PC-3 (cell line): ENCODE results near the gene ZNF771. TPM values are rescaled to one million over a fixed set of nuclear protein-coding genes. Genes with fewer than 3 reads are reported as not detected.

Source experiments
- ATAC-seq: fragments of 200-7000 bp; cut with Tn5 transposase; 2 replicates; pipeline ENCODE4 v1.9.1; 2020; ENCODE audit warnings: mild to moderate bottlenecking, moderate library complexity
- BruUV-seq: library from RNA; stranded (reverse); fragments of 400-500 nt; replicated peaks from 2 replicates; lab custom pipeline; 2021; lab: Mats Ljungman, UMichigan
- CTCF ChIA-PET: fragments of 300-600 bp; sonication (Branson Sonifier 250); formaldehyde crosslinking; loops from one replicate; lab custom pipeline; 2022; ENCODE audit warnings: antibody characterized with exemption; lab: Charles Lee
- POLR2A ChIA-PET: fragments of 300-600 bp; sonication (Branson Sonifier 250); formaldehyde crosslinking; loops from one replicate; lab custom pipeline; 2022; ENCODE audit warnings: antibody characterized with exemption; ENCODE audit not compliant: unreplicated experiment; lab: Charles Lee
- DNase-seq: peaks from one replicate; pipeline ENCODE4 v3.0.0-alpha.2; 2015
- H2AFZ ChIP-seq: fragments of 300-600 bp; sonication (generic); 2 replicates; pipeline ENCODE4 v1.6.0; 2016; ENCODE audit warnings: antibody characterized with exemption, low read length
- H3F3A ChIP-seq: fragments of 300-600 bp; sonication (generic); one replicate; pipeline ENCODE4 v1.6.0; 2017; ENCODE audit warnings: antibody characterized with exemption, low read length, control low read depth, mild to moderate bottlenecking; ENCODE audit not compliant: unreplicated experiment
- H3K27ac ChIP-seq: fragments of 300-600 bp; sonication (generic); 2 replicates; pipeline ENCODE4 v1.5.1; 2016; ENCODE audit warnings: mild to moderate bottlenecking, low read length
- H3K27me3 ChIP-seq: fragments of 300-600 bp; sonication (generic); 2 replicates; pipeline ENCODE4 v1.6.1; 2016; ENCODE audit warnings: low read length, mixed read lengths
- H3K36me3 ChIP-seq: fragments of 300-600 bp; sonication (generic); 2 replicates; pipeline ENCODE4 v1.6.1; 2016; ENCODE audit warnings: low read depth, mixed run types, low read length, mixed read lengths
- H3K4me1 ChIP-seq: fragments of 300-600 bp; sonication (generic); 2 replicates; pipeline ENCODE4 v1.5.1; 2016; ENCODE audit warnings: low read length; ENCODE audit not compliant: insufficient read depth
- H3K4me2 ChIP-seq: fragments of 300-600 bp; sonication (generic); 2 replicates; pipeline ENCODE4 v1.6.0; 2016; ENCODE audit warnings: low read length
- H3K4me3 ChIP-seq: fragments of 300-600 bp; sonication (generic); 2 replicates; pipeline ENCODE4 v1.5.1; 2016; ENCODE audit warnings: mild to moderate bottlenecking, low read length, mixed read lengths
- H3K79me2 ChIP-seq: fragments of 300-600 bp; sonication (generic); 2 replicates; pipeline ENCODE4 v1.6.1; 2017; ENCODE audit warnings: low read length, mixed read lengths
- H3K9ac ChIP-seq: fragments of 300-600 bp; sonication (generic); 2 replicates; pipeline ENCODE4 v1.6.0; 2016; ENCODE audit warnings: mild to moderate bottlenecking, low read length
- H3K9me2 ChIP-seq: fragments of 300-600 bp; sonication (generic); replicated peaks from 2 replicates; pipeline ENCODE4 v1.6.1; 2016; ENCODE audit warnings: mixed run types, low read length, mixed read lengths
- H3K9me3 ChIP-seq: fragments of 300-600 bp; sonication (generic); 2 replicates; pipeline ENCODE4 v1.6.1; 2016; ENCODE audit warnings: low read length, mixed read lengths
- H4K20me1 ChIP-seq: fragments of 300-600 bp; sonication (generic); 2 replicates; pipeline ENCODE4 v1.6.1; 2016; ENCODE audit warnings: low read length, mixed read lengths
- CTCF ChIP-seq: fragments of 300-600 bp; sonication (generic); conservative IDR thresholded peaks from 2 replicates; pipeline ENCODE4 v1.5.1; 2017; ENCODE audit warnings: antibody characterized with exemption, low read depth, mild to moderate bottlenecking, low read length
- EZH2 ChIP-seq: fragments of 300-600 bp; sonication (generic); IDR thresholded peaks from one replicate; pipeline ENCODE4 v1.6.1; 2017; ENCODE audit warnings: antibody characterized with exemption, mild to moderate bottlenecking, low read length; ENCODE audit not compliant: unreplicated experiment
- EZH2phosphoT487 ChIP-seq: fragments of 300-600 bp; sonication (generic); IDR thresholded peaks from 2 replicates; pipeline ENCODE4 v1.6.1; 2018; ENCODE audit warnings: mild to moderate bottlenecking, antibody characterized with exemption, low read length, borderline replicate concordance
- intact Hi-C: fragments of 100-400 bp; cut with micrococcal nuclease; formaldehyde crosslinking; loops from 2 replicates; pipeline ENCODE4 v1.9.0; 2023
- total RNA-seq: library from RNA; depleted of rRNA; stranded (reverse); fragments of >200 nt; gene quantifications from 2 replicates; pipeline ENCODE4 v1.2.3, GENCODE V29; 2014

ZNF771 gene
- total RNA-seq, 1 experiment from 2014 or later: 3.6 TPM

- Histone ChIP-seq H3K79me2 (no peaks in the 10 kb centered on the region), H3F3A (no peaks in the 10 kb centered on the region), H3K9me3 (no peaks in the 10 kb centered on the region), H3K27ac (no peak overlapping the region), H3K4me2 (peak overlapping the region; percentile 100), H3K36me3 (no peaks in the 10 kb centered on the region), H4K20me1 (no peaks in the 10 kb centered on the region), H3K27me3 (no peaks in the 10 kb centered on the region), H2AFZ (peak overlapping the region; percentile 55; the same call in 1 of the 2 replicates), H3K4me3 (peak overlapping the region; percentile 86), H3K9ac (peak overlapping the region; percentile 81), H3K9me2 (no peaks in the 10 kb centered on the region), H3K4me1 (peaks cover 5% of the 10 kb centered on the region; the same call in 1 of the 2 replicates)
- no TSS peak for BruUV-seq
- TF ChIP-seq EZH2: no peak
- no peak for TF ChIP-seq CTCF
- no peak for TF ChIP-seq EZH2phosphoT487
- ATAC-seq (no peak), DNase-seq (no peak)
- ChIA-PET POLR2A (interaction anchor here (0.7 kb wide), 1 partner anchor 119 kb away, joined by 18 read pairs; no protein-coding TSS in a partner anchor), CTCF (no interaction called here)
- intact Hi-C loops: loop anchor here (2.0 kb wide), 1 partner anchor 16 kb away; the partner anchor contains the start of gene ZNF48
Observed at GRCh38 chr16:30379158-30379783, 28.1 kb upstream of the ZNF771 start.

GRCh38 chr16:30380072-30380802 lies 27.2 kb upstream of the ZNF771 start:
- Histone ChIP-seq H3K4me2 (no peak overlapping the region), H2AFZ (no peak overlapping the region), H3K9me3 (no peaks in the 10 kb centered on the region), H3K9me2 (no peaks in the 10 kb centered on the region), H4K20me1 (no peaks in the 10 kb centered on the region), H3F3A (no peaks in the 10 kb centered on the region), H3K9ac (no peak overlapping the region), H3K4me3 (no peak overlapping the region), H3K4me1 (peaks cover 5% of the 10 kb centered on the region; the same call in 1 of the 2 replicates), H3K79me2 (no peaks in the 10 kb centered on the region), H3K27me3 (no peaks in the 10 kb centered on the region), H3K36me3 (no peaks in the 10 kb centered on the region), H3K27ac (no peak overlapping the region)
- ChIA-PET POLR2A (no interaction called here), CTCF (no interaction called here)
- TF ChIP-seq EZH2: no peak
- TF ChIP-seq CTCF: no peak
- no peak for TF ChIP-seq EZH2phosphoT487
- no peak for ATAC-seq
- TSS peak; percentile 36 for BruUV-seq
- DNase-seq: no peak
- intact Hi-C loops: no loop called here

GRCh38 chr16:30380803-30381208 lies 26.6 kb upstream of the ZNF771 start:
- no peak overlapping the region for H3K4me2 ChIP-seq
- TF ChIP-seq EZH2phosphoT487 (no peak), CTCF (no peak), EZH2 (no peak)
- H3K4me3 ChIP-seq: no peak overlapping the region
- intact Hi-C loops: no loop called here
- no peak overlapping the region for H3K27ac ChIP-seq
- ATAC-seq: no peak
- H4K20me1 ChIP-seq: no peaks in the 10 kb centered on the region
- H3K4me1 ChIP-seq: peaks cover 5% of the 10 kb centered on the region; the same call in 1 of the 2 replicates
- BruUV-seq: no TSS peak
- no peaks in the 10 kb centered on the region for H3K36me3 ChIP-seq
- no peak overlapping the region for H2AFZ ChIP-seq
- H3F3A ChIP-seq: no peaks in the 10 kb centered on the region
- no peaks in the 10 kb centered on the region for H3K79me2 ChIP-seq
- ChIA-PET POLR2A (no interaction called here), CTCF (no interaction called here)
- H3K27me3 ChIP-seq: no peaks in the 10 kb centered on the region
- H3K9ac ChIP-seq: no peak overlapping the region
- H3K9me3 ChIP-seq: no peaks in the 10 kb centered on the region
- no peaks in the 10 kb centered on the region for H3K9me2 ChIP-seq
- no peak for DNase-seq
